ENCODE measurements around the gene PLEK.

- no peak for TF ChIP-seq CTCF (IDR thresholded peaks at IDR 0.05; ENCODE audit: poor library complexity, severe bottlenecking)
- TF ChIP-seq RAD21 (conservative IDR thresholded peaks at IDR 0.05), result no peak
- TF ChIP-seq EZH2 (IDR thresholded peaks at IDR 0.05; ENCODE audit: borderline replicate concordance, insufficient read depth, low read length, poor library complexity, severe bottlenecking), result no peak
- no peak for TF ChIP-seq POLR2AphosphoS5 (IDR thresholded peaks at IDR 0.05)
- no peak for TF ChIP-seq EP300 (conservative IDR thresholded peaks at IDR 0.05; ENCODE audit: poor library complexity, severe bottlenecking)
- no peak for TF ChIP-seq REST (IDR thresholded peaks at IDR 0.05; ENCODE audit: borderline replicate concordance)
- no peak for TF ChIP-seq TAF1 (IDR thresholded peaks at IDR 0.05; ENCODE audit: low read depth)
- TF ChIP-seq MXI1 (conservative IDR thresholded peaks at IDR 0.05; ENCODE audit: poor library complexity, severe bottlenecking), result no peak
Measured at GRCh38 chr2:68411397-68412126, 46.5 kb downstream of the PLEK start.
